Mammary epithelial cell (primary cell): ENCODE measurements around the gene TTC21A.

Experiments
- CTCF ChIP-seq, 2 donors: IDR thresholded peaks in 1 of 2; conservative IDR thresholded peaks in 1 of 2; 2 replicates each; pipeline ENCODE4 v1.5.1; 2011 to 2012; ENCODE audit warnings: inconsistent platforms in 2 of 2, low read length in 2 of 2, mild to moderate bottlenecking in 2 of 2, control low read depth in 1 of 2, low read depth in 1 of 2; ENCODE audit not compliant: insufficient read depth in 1 of 2; ENCODE audit errors: extremely low read depth in 1 of 2
- EZH2 ChIP-seq: IDR thresholded peaks from 2 replicates; pipeline ENCODE4 v1.6.1; 2012; ENCODE audit warnings: low read length, inconsistent platforms, borderline replicate concordance

GRCh38 chr3:39102504-39103323 is 4.8 kb upstream of the TTC21A start:
- TF ChIP-seq EZH2, result no peak
- TF ChIP-seq CTCF (conservative IDR thresholded peaks at IDR 0.05 in 1 of 2, IDR thresholded peaks at IDR 0.05 in 1 of 2; ENCODE audit: extremely low read depth in 1 of 2, insufficient read depth in 1 of 2, low read depth in 1 of 2, low read length in 2 of 2), result no peak
